Measurements from ENCODE around the gene B3GNT3.

B3GNT3 gene

GRCh38 chr19:17794412-17794730, 567 bp upstream of the B3GNT3 start:
- no peaks in the 10 kb centered on the region for H3K9me3 ChIP-seq (ENCODE audit: severe bottlenecking)
- H3K27ac ChIP-seq (ENCODE audit: poor library complexity, severe bottlenecking): peak overlapping the region; percentile 85
- peak overlapping the region; percentile 58 for H3K4me3 ChIP-seq (ENCODE audit: severe bottlenecking)
- DNase-seq (ENCODE audit: low spot score) (no peak), ATAC-seq (ENCODE audit: low read depth) (no peak)
- H3K36me3 ChIP-seq (ENCODE audit: low read depth): no peaks in the 10 kb centered on the region
- no peaks in the 10 kb centered on the region for H3K27me3 ChIP-seq (ENCODE audit: insufficient read depth, poor library complexity, severe bottlenecking)
- peak; percentile 7 for TF ChIP-seq CTCF (IDR thresholded peaks at IDR 0.05; ENCODE audit: poor library complexity, severe bottlenecking)
- peaks cover 33% of the 10 kb centered on the region for H3K4me1 ChIP-seq (ENCODE audit: insufficient read depth, poor library complexity, severe bottlenecking)

- Histone ChIP-seq H3K4me1 (ENCODE audit: insufficient read depth, poor library complexity, severe bottlenecking) (peaks cover 31% of the 10 kb centered on the region), H3K27me3 (ENCODE audit: insufficient read depth, poor library complexity, severe bottlenecking) (no peaks in the 10 kb centered on the region), H3K4me3 (ENCODE audit: severe bottlenecking) (peak overlapping the region; percentile 58), H3K27ac (ENCODE audit: poor library complexity, severe bottlenecking) (peak overlapping the region; percentile 85), H3K36me3 (ENCODE audit: low read depth) (no peaks in the 10 kb centered on the region), H3K9me3 (ENCODE audit: severe bottlenecking) (no peaks in the 10 kb centered on the region)
- no peak for DNase-seq (ENCODE audit: low spot score)
- no peak for TF ChIP-seq CTCF (IDR thresholded peaks at IDR 0.05; ENCODE audit: poor library complexity, severe bottlenecking)
- ATAC-seq (ENCODE audit: low read depth): no peak; the same call in 2 of the 3 replicates
Observed at GRCh38 chr19:17795495-17795856, 538 bp downstream of the B3GNT3 start.

- ATAC-seq (ENCODE audit: low read depth): peak; percentile 49
- Histone ChIP-seq H3K36me3 (ENCODE audit: low read depth) (no peaks in the 10 kb centered on the region), H3K9me3 (ENCODE audit: severe bottlenecking) (no peaks in the 10 kb centered on the region), H3K4me1 (ENCODE audit: insufficient read depth, poor library complexity, severe bottlenecking) (peaks cover 27% of the 10 kb centered on the region), H3K4me3 (ENCODE audit: severe bottlenecking) (peak overlapping the region; percentile 58), H3K27me3 (ENCODE audit: insufficient read depth, poor library complexity, severe bottlenecking) (no peaks in the 10 kb centered on the region), H3K27ac (ENCODE audit: poor library complexity, severe bottlenecking) (peak overlapping the region; percentile 85)
- no peak for TF ChIP-seq CTCF (IDR thresholded peaks at IDR 0.05; ENCODE audit: poor library complexity, severe bottlenecking)
- DNase-seq (ENCODE audit: low spot score): no peak
Observed at GRCh38 chr19:17796013-17796837, 1.3 kb downstream of the B3GNT3 start.

GRCh38 chr19:17796838-17797423, 2.0 kb downstream of the B3GNT3 start:
- H3K27me3 ChIP-seq (ENCODE audit: insufficient read depth, poor library complexity, severe bottlenecking): no peaks in the 10 kb centered on the region
- H3K4me3 ChIP-seq (ENCODE audit: severe bottlenecking): no peak overlapping the region
- DNase-seq (ENCODE audit: low spot score) (no peak), ATAC-seq (ENCODE audit: low read depth) (no peak)
- peaks cover 27% of the 10 kb centered on the region for H3K4me1 ChIP-seq (ENCODE audit: insufficient read depth, poor library complexity, severe bottlenecking)
- no peaks in the 10 kb centered on the region for H3K36me3 ChIP-seq (ENCODE audit: low read depth)
- no peaks in the 10 kb centered on the region for H3K9me3 ChIP-seq (ENCODE audit: severe bottlenecking)
- peak overlapping the region; percentile 85 for H3K27ac ChIP-seq (ENCODE audit: poor library complexity, severe bottlenecking)
- no peak for TF ChIP-seq CTCF (IDR thresholded peaks at IDR 0.05; ENCODE audit: poor library complexity, severe bottlenecking)

Measured in RWPE2 (cell line).